ENCODE data around the gene RASD2.

- no peak for TF ChIP-seq ESRRA (IDR thresholded peaks at IDR 0.05; ENCODE audit: low read length)
- TF ChIP-seq ZNF274 (IDR thresholded peaks at IDR 0.05; ENCODE audit: insufficient read depth, insufficient read length) = no peak
- TF ChIP-seq CTCF (IDR thresholded peaks at IDR 0.05 in 2 of 3, conservative IDR thresholded peaks at IDR 0.05 in 1 of 3; ENCODE audit: control insufficient read depth in 2 of 3, extremely low read depth in 1 of 3, insufficient read depth in 1 of 3, low read depth in 3 of 3, low read length in 3 of 3) = no peak
- TF ChIP-seq POLR2A (IDR thresholded peaks at IDR 0.05; ENCODE audit: low read depth, low read length) = no peak
- TF ChIP-seq RBBP5 (conservative IDR thresholded peaks at IDR 0.05) = no peak
- no peak for TF ChIP-seq NBN (IDR thresholded peaks at IDR 0.05)
- TF ChIP-seq SUZ12 (IDR thresholded peaks at IDR 0.05; ENCODE audit: unreplicated experiment) = no peak
Observed at GRCh38 chr22:35544189-35544588, 3.6 kb downstream of the RASD2 start.

All from GM12878 (cell line).